GM21619 (cell line): ENCODE results near the gene PGBD4.
"Not testable (repeated sequence)": the region's sequence is repeated elsewhere in the genome, so short reads cannot be mapped to it uniquely, and the experiment has no call there.

Experiments
- ATAC-seq: cut with Tn5 transposase; IDR thresholded peaks from one replicate; pipeline ENCODE4 v1.9.1; 2021; ENCODE audit not compliant: unreplicated experiment

PGBD4 gene

GRCh38 chr15:34111488-34111887, 9.6 kb downstream of the PGBD4 start:
- no peak for ATAC-seq

DNA sequence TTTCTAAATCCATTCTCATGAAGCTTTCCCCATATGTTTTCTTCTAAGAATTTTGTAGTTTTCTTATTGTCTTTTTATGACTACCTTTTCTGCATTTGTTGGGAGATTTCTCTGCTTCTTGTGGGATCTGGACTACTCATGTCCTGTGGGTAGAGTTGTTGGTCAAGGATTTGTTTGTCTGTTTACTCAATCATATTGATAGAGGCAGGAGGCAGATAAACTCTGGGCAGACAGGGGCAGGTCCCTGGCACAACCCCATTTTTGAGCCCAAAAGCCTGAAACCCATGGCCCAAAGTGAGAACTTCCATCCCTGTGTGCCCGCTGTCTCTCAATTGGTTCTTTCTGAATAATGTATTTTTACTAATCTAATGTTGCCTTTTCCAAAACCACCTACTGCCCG, 12.3 kb downstream of the PGBD4 start:
- ATAC-seq = no peak

- ATAC-seq = no peak
Observed at GRCh38 chr15:34114739-34115138, 12.9 kb downstream of the PGBD4 start.

DNA sequence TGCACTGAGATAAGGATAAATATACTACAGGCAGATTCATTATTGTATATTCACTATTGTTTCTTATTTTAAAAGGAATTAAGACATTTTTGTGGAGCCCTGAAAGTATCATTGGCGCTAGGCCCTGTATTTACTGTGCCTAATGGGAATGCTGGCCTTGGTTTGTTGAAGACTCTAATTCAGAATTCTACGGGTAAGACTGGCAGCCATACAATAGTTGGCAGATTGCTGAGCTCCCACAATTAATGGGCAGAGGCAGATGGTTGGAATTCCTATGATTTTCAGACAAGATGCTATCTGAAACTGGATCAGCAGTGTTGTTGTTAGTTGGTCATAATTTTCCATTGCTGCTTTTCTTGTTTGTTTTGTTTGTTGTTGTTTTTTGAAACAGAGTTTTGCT, 14.7 kb downstream of the PGBD4 start:
- no peak for ATAC-seq

DNA sequence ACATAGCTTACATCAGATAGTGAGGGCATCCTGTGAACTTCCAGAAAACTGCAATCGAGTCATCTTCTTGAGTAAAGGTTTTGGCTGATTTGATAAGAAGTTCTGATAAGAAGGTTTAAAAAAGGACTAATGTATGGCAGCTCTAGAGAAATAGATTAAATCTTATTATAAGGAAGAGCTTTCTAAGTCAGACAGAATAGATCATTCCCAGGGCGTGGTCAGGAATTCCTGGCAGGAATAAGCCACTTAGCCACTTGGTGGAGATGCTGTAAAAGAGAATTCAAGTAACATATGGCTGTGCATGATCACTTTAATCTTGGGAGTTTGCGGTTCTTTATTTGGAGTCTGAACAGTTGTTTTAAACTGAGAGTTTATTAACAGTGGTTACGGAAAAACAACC, 17.4 kb downstream of the PGBD4 start:
- no peak for ATAC-seq

GRCh38 chr15:34120420-34120819, 18.5 kb downstream of the PGBD4 start:
- ATAC-seq = not testable (repeated sequence)

DNA sequence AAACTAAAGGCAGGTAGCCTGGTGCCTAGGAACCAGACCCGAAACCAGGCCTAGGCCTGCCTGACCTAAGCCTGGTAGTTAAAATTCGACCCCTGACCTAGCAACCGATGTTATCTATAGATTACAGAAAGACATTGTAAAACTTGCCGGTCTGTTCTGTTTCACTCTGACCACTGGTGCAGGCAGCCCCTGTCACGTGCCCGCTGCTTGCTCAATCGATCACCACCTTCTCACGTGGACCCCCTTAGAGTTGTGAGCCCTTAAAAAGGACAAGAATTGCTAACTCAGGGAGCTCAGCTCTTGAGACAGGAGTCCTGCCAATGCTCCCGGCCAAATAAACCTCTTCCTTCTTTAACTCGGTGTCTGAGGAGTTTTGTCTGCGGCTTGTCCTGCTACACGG, 19.9 kb downstream of the PGBD4 start:
- not testable (repeated sequence) for ATAC-seq

DNA sequence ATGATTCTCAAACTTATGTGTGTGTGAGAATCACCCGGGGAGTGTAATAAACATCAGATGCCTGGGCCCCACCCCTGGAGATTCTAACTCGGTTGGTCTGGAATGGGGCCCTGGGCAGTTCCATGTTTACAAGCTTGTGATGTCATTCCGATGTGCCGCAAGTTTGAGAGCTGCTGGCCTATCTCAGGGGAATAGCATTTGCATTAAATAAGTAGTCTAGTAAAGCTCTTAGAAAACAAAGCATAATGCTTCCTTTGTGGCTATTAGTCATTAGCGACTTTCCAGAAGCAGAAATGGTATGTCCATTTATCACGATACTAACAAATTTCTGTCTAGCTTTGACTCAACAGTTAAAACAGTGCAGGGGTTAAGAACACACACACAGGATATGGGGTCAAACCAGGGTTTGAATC, 20.9 kb downstream of the PGBD4 start:
- peak; percentile 71 for ATAC-seq

GRCh38 chr15:34124651-34125050, 22.8 kb downstream of the PGBD4 start:
- no peak for ATAC-seq

- ATAC-seq = no peak
Observed at GRCh38 chr15:34125945-34126344, 24.1 kb downstream of the PGBD4 start.

GRCh38 chr15:34126522-34126921, 24.6 kb downstream of the PGBD4 start:
- no peak for ATAC-seq

- no peak for ATAC-seq
Observed at GRCh38 chr15:34128898-34129297, 27.0 kb downstream of the PGBD4 start.

- no peak for ATAC-seq
Observed at GRCh38 chr15:34132881-34133280, 31.0 kb downstream of the PGBD4 start.

- no peak for ATAC-seq
Observed at GRCh38 chr15:34133511-34133910, 31.6 kb downstream of the PGBD4 start.

GRCh38 chr15:34147371-34148140, 45.7 kb downstream of the PGBD4 start:
- ATAC-seq = no peak

- ATAC-seq = no peak
Observed at GRCh38 chr15:34154725-34155204, 52.9 kb downstream of the PGBD4 start.

GRCh38 chr15:34155859-34156258, 54.0 kb downstream of the PGBD4 start:
- no peak for ATAC-seq
